Smooth muscle cell (in vitro differentiated cells): ENCODE results near the gene CXCL1. TPM values are rescaled to one million over a fixed set of nuclear protein-coding genes. Genes with fewer than 3 reads are reported as not detected.
"Not testable (repeated sequence)": the region's sequence is repeated elsewhere in the genome, so short reads cannot be mapped to it uniquely, and the experiment has no call there.

ENCODE experiments used
- DNase-seq: peaks from one replicate; lab custom pipeline; 2025; ENCODE audit not compliant: unreplicated experiment; lab: John Stamatoyannopoulos, UW
- H2AFZ ChIP-seq: fragments of 200-600 bp; sonication (generic); 2 replicates; pipeline ENCODE4 v1.6.0; 2016; ENCODE audit warnings: antibody characterized with exemption, low read depth, mild to moderate bottlenecking
- H3F3A ChIP-seq: fragments of 200-600 bp; sonication (generic); 2 replicates; pipeline ENCODE4 v1.6.0; 2017; ENCODE audit warnings: antibody characterized with exemption, low read depth
- H3K27ac ChIP-seq: fragments of 200-600 bp; sonication (generic); 2 replicates; pipeline ENCODE4 v1.5.1; 2016; ENCODE audit warnings: low read depth, mild to moderate bottlenecking
- H3K27me3 ChIP-seq: fragments of 200-600 bp; sonication (generic); 2 replicates; pipeline ENCODE4 v1.6.1; 2016; ENCODE audit warnings: low read depth, mild to moderate bottlenecking
- H3K36me3 ChIP-seq: fragments of 200-600 bp; sonication (generic); 2 replicates; pipeline ENCODE4 v1.5.1; 2016; ENCODE audit warnings: low read depth
- H3K4me1 ChIP-seq: fragments of 200-600 bp; sonication (generic); 2 replicates; pipeline ENCODE4 v1.5.1; 2016; ENCODE audit warnings: low read depth
- H3K4me2 ChIP-seq: fragments of 200-600 bp; sonication (generic); 2 replicates; pipeline ENCODE4 v1.6.0; 2016; ENCODE audit warnings: mild to moderate bottlenecking
- H3K4me3 ChIP-seq: fragments of 200-600 bp; sonication (generic); 2 replicates; pipeline ENCODE4 v1.5.1; 2016; ENCODE audit warnings: mild to moderate bottlenecking
- H3K79me2 ChIP-seq: fragments of 200-600 bp; sonication (generic); 2 replicates; pipeline ENCODE4 v1.6.0; 2016; ENCODE audit warnings: low read depth, mild to moderate bottlenecking
- H3K9ac ChIP-seq: fragments of 200-600 bp; sonication (generic); 2 replicates; pipeline ENCODE4 v1.6.0; 2016; ENCODE audit warnings: low read depth
- H3K9me3 ChIP-seq: fragments of 200-600 bp; sonication (generic); replicated peaks from 2 replicates; pipeline ENCODE4 v1.5.1; 2016; ENCODE audit warnings: low read depth
- H4K20me1 ChIP-seq: fragments of 200-600 bp; sonication (generic); 2 replicates; pipeline ENCODE4 v1.6.0; 2016; ENCODE audit warnings: low read depth
- CTCF ChIP-seq: fragments of 200-600 bp; sonication (generic); IDR thresholded peaks from 2 replicates; pipeline ENCODE4 v1.5.1; 2017; ENCODE audit warnings: borderline replicate concordance, mild to moderate bottlenecking, antibody characterized with exemption; ENCODE audit not compliant: insufficient read depth, poor library complexity, severe bottlenecking
- WGBS: methylation state at CpG from one replicate; pipeline ENCODE4 v1.1.7; 2016; ENCODE audit warnings: low lambda C conversion rate; 5-methylcytosine and 5-hydroxymethylcytosine counted together
- polyA plus RNA-seq: library from polyadenylated mRNA; unstranded; fragments of >200 nt; fragmentation: Nextera tagmentation; extraction: Ambion mirVana; gene quantifications from 2 replicates; pipeline ENCODE4 v1.2.1, GENCODE V29; 2016
- total RNA-seq: library from RNA; depleted of rRNA; stranded (reverse); fragments of >200 nt; gene quantifications from 2 replicates; pipeline ENCODE4 v1.2.3, GENCODE V29; 2014

The CXCL1 gene
- total and polyA plus RNA-seq, 2 experiments from 2014 or later: 20.9 to 23.2 TPM

GRCh38 chr4:73895201-73896175 lies 26.3 kb downstream of the CXCL1 start:
- Histone ChIP-seq H3K4me2 (no peak overlapping the region), H4K20me1 (no peaks in the 10 kb centered on the region), H3K9me3 (no peaks in the 10 kb centered on the region), H2AFZ (no peak overlapping the region), H3K27me3 (no peaks in the 10 kb centered on the region), H3K4me3 (no peak overlapping the region), H3K79me2 (no peaks in the 10 kb centered on the region), H3K36me3 (no peaks in the 10 kb centered on the region), H3K4me1 (no peaks in the 10 kb centered on the region), H3K27ac (no peak overlapping the region), H3F3A (no peaks in the 10 kb centered on the region), H3K9ac (no peak overlapping the region)
- DNase-seq: no peak
- TF ChIP-seq CTCF: no peak
- 92% methylated on average over 9 of the region's 9 CpGs for WGBS

DNA sequence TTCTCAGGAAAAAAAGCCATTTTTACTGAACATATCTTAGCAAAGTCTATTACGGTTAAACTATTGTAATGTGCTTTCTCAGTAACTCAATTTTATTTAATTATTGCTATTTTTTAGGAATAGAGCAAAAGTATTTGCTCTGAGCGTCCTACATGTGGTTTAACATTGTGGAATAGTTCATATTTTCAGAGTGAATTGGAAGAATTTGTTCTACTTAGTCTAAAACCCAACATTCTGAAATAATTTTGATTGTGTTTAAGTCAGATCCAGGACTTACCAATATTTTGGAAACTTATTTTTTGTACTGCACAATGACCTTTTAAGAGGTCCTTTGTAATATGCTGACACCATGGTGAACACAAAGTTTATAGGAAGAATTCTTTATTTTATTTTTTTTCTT lies 27.2 kb downstream of the CXCL1 start:
- Histone ChIP-seq H3K79me2 (no peaks in the 10 kb centered on the region), H3K4me3 (no peak overlapping the region), H3K4me1 (no peaks in the 10 kb centered on the region), H3K4me2 (no peak overlapping the region), H3F3A (no peaks in the 10 kb centered on the region), H3K9me3 (no peaks in the 10 kb centered on the region), H4K20me1 (no peaks in the 10 kb centered on the region), H3K9ac (no peak overlapping the region), H2AFZ (no peak overlapping the region), H3K27ac (no peak overlapping the region), H3K27me3 (no peaks in the 10 kb centered on the region), H3K36me3 (no peaks in the 10 kb centered on the region)
- no peak for TF ChIP-seq CTCF
- 96% methylated on average over 2 of the region's 2 CpGs for WGBS
- DNase-seq: no peak

DNA sequence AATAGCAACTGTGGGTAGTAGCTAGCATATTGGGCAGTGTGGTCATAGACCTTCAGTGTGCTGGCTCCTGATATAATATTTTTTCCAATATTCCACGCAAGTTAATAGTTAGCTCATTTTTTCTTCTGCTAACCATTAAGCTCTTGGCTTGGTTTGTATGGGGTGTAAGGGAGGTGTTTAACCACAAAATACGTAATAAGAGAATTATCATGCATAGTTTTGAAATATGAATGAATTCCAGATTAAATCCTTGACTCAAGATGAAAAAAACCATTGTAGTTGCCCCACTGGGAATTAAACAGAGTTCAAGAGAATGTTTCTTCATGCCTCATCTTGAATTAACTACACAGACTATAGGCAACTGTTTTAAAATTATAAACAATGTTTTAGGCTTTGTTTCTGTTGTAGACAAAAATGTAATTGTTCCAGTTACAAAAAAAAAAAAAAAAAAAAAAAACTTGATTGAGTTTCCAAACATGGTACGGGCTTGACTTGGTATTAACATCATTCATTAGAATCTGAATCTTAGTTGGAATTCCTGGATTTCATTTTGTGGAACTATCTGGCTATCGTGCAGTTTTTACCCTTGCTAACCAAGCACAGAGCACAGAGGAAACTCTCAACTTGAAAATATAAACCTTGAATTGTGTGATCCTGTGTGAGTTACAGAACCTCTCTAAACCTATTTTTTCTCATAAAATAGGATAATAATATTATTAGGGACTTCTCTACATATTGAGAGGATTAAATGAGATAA lies 28.4 kb downstream of the CXCL1 start:
- no peak for DNase-seq
- H2AFZ ChIP-seq: no peak overlapping the region
- H3K79me2 ChIP-seq: no peaks in the 10 kb centered on the region
- no peaks in the 10 kb centered on the region for H3K9me3 ChIP-seq
- no peaks in the 10 kb centered on the region for H3K4me1 ChIP-seq
- no peaks in the 10 kb centered on the region for H3K36me3 ChIP-seq
- no peak overlapping the region for H3K27ac ChIP-seq
- no peaks in the 10 kb centered on the region for H3K27me3 ChIP-seq
- H3K4me2 ChIP-seq: no peak overlapping the region
- no peak overlapping the region for H3K9ac ChIP-seq
- WGBS: 95% methylated on average over 4 of the region's 4 CpGs
- TF ChIP-seq CTCF: no peak
- H4K20me1 ChIP-seq: no peaks in the 10 kb centered on the region
- H3K4me3 ChIP-seq: no peak overlapping the region
- H3F3A ChIP-seq: no peaks in the 10 kb centered on the region

GRCh38 chr4:73899338-73899737 lies 30.1 kb downstream of the CXCL1 start:
- H3K9me3 ChIP-seq, H4K20me1 ChIP-seq, H2AFZ ChIP-seq, H3K27me3 ChIP-seq, H3K27ac ChIP-seq, DNase-seq, H3K4me1 ChIP-seq, H3K4me2 ChIP-seq, H3K36me3 ChIP-seq, H3K9ac ChIP-seq, H3K79me2 ChIP-seq, H3K4me3 ChIP-seq, H3F3A ChIP-seq: not testable (repeated sequence)
- WGBS: 91% methylated on average over 3 of the region's 3 CpGs
